OCI-LY1 (cell line): Measurements from ENCODE around the gene PRPS1L1.

Experiments used
- H2AFZ ChIP-seq: fragments of 200-600 bp; sonication (generic), shearing (Covaris generic); 2 replicates; pipeline ENCODE4 v1.6.0; 2014; ENCODE audit warnings: antibody characterized with exemption, mild to moderate bottlenecking, low read length
- H3F3A ChIP-seq: fragments of 200-600 bp; sonication (generic), shearing (Covaris generic); 2 replicates; pipeline ENCODE4 v1.6.0; 2014; ENCODE audit warnings: mild to moderate bottlenecking, antibody characterized with exemption, low read length, moderate library complexity; ENCODE audit not compliant: insufficient read depth
- H3K27ac ChIP-seq: fragments of 200-600 bp; sonication (generic); 2 replicates; pipeline ENCODE4 v1.5.1; 2014; ENCODE audit warnings: low read length, mixed run types, mild to moderate bottlenecking, low read depth; ENCODE audit not compliant: poor library complexity, severe bottlenecking
- H3K27me3 ChIP-seq: fragments of 200-600 bp; sonication (generic); 2 replicates; pipeline ENCODE4 v1.6.0; 2014; ENCODE audit warnings: antibody characterized with exemption, mild to moderate bottlenecking, low read length, moderate library complexity; ENCODE audit not compliant: insufficient read depth
- H3K36me3 ChIP-seq: fragments of 200-600 bp; sonication (generic); 2 replicates; pipeline ENCODE4 v1.6.1; 2014; ENCODE audit warnings: mild to moderate bottlenecking, antibody characterized with exemption, low read length, moderate library complexity, mixed read lengths; ENCODE audit not compliant: insufficient read depth
- H3K4me1 ChIP-seq: fragments of 200-600 bp; sonication (generic); 2 replicates; pipeline ENCODE4 v1.5.1; 2014; ENCODE audit warnings: mild to moderate bottlenecking, low read length, moderate library complexity; ENCODE audit not compliant: insufficient read depth, severe bottlenecking
- H3K4me2 ChIP-seq: fragments of 200-600 bp; sonication (generic), shearing (Covaris generic); 2 replicates; pipeline ENCODE4 v1.6.1; 2014; ENCODE audit warnings: low read length
- H3K4me3 ChIP-seq: fragments of 200-600 bp; sonication (generic); 2 replicates; pipeline ENCODE4 v1.5.1; 2014; ENCODE audit warnings: low read length, low read depth, mild to moderate bottlenecking, mixed read lengths; ENCODE audit not compliant: poor library complexity, severe bottlenecking
- H3K79me2 ChIP-seq: fragments of 200-600 bp; shearing (Covaris generic); 2 replicates; pipeline ENCODE4 v1.6.1; 2016; ENCODE audit warnings: mixed run types, low read length, mixed read lengths; ENCODE audit not compliant: insufficient read depth
- H3K9ac ChIP-seq: fragments of 200-600 bp; sonication (generic), shearing (Covaris generic); 2 replicates; pipeline ENCODE4 v1.6.1; 2014; ENCODE audit warnings: mild to moderate bottlenecking, low read length, mixed read lengths
- H3K9me2 ChIP-seq: fragments of 200-600 bp; sonication (generic), shearing (Covaris generic); 2 replicates; pipeline ENCODE4 v1.6.1; 2014; ENCODE audit warnings: low read depth, mild to moderate bottlenecking, low read length, mixed read lengths
- H3K9me3 ChIP-seq: fragments of 200-600 bp; shearing (Covaris generic); 2 replicates; pipeline ENCODE4 v1.6.1; 2014; ENCODE audit warnings: low read length, mixed read lengths
- H4K20me1 ChIP-seq: fragments of 200-600 bp; sonication (generic), shearing (Covaris generic); 2 replicates; pipeline ENCODE4 v1.6.0; 2016; ENCODE audit warnings: mild to moderate bottlenecking, low read length; ENCODE audit not compliant: insufficient read depth
- EZH2 ChIP-seq: fragments of 200-600 bp; sonication (generic), shearing (Covaris generic); IDR thresholded peaks from 2 replicates; pipeline ENCODE4 v1.8.0; 2017; ENCODE audit warnings: borderline replicate concordance, mixed run types, mild to moderate bottlenecking, antibody characterized with exemption, low read length, moderate library complexity, mixed read lengths
- TF ChIP-seq, protein P1 (sequence below): fragments of 200-600 bp; sonication (generic), shearing (Covaris generic); IDR thresholded peaks from 2 replicates; pipeline ENCODE4 v1.5.1; 2017; ENCODE audit warnings: mild to moderate bottlenecking, antibody characterized with exemption, low read length, moderate library complexity, mixed read lengths

The PRPS1L1 gene

GRCh38 chr7:17998692-17999091 is 29.0 kb downstream of the PRPS1L1 start:
- Histone ChIP-seq H4K20me1 (no peaks in the 10 kb centered on the region), H2AFZ (no peak overlapping the region), H3K36me3 (no peaks in the 10 kb centered on the region), H3K27me3 (no peaks in the 10 kb centered on the region), H3K9me2 (no peaks in the 10 kb centered on the region), H3K4me1 (no peaks in the 10 kb centered on the region), H3K4me2 (no peak overlapping the region), H3K4me3 (no peak overlapping the region), H3K9ac (no peak overlapping the region), H3K79me2 (no peaks in the 10 kb centered on the region), H3K27ac (no peak overlapping the region), H3K9me3 (no peaks in the 10 kb centered on the region), H3F3A (no peaks in the 10 kb centered on the region)
- TF ChIP-seq, protein P1, sequence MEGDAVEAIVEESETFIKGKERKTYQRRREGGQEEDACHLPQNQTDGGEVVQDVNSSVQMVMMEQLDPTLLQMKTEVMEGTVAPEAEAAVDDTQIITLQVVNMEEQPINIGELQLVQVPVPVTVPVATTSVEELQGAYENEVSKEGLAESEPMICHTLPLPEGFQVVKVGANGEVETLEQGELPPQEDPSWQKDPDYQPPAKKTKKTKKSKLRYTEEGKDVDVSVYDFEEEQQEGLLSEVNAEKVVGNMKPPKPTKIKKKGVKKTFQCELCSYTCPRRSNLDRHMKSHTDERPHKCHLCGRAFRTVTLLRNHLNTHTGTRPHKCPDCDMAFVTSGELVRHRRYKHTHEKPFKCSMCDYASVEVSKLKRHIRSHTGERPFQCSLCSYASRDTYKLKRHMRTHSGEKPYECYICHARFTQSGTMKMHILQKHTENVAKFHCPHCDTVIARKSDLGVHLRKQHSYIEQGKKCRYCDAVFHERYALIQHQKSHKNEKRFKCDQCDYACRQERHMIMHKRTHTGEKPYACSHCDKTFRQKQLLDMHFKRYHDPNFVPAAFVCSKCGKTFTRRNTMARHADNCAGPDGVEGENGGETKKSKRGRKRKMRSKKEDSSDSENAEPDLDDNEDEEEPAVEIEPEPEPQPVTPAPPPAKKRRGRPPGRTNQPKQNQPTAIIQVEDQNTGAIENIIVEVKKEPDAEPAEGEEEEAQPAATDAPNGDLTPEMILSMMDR, result no peak
- no peak for TF ChIP-seq EZH2

- Histone ChIP-seq H3K9me2 (no peaks in the 10 kb centered on the region), H3K4me2 (no peak overlapping the region), H4K20me1 (no peaks in the 10 kb centered on the region), H2AFZ (no peak overlapping the region), H3K36me3 (no peaks in the 10 kb centered on the region), H3K27me3 (no peaks in the 10 kb centered on the region), H3K9ac (no peak overlapping the region), H3K4me3 (no peak overlapping the region), H3K79me2 (no peaks in the 10 kb centered on the region), H3K4me1 (no peaks in the 10 kb centered on the region), H3K9me3 (no peaks in the 10 kb centered on the region), H3F3A (no peaks in the 10 kb centered on the region), H3K27ac (no peak overlapping the region)
- no peak for TF ChIP-seq EZH2
- TF ChIP-seq, protein P1, result no peak
Measured at GRCh38 chr7:17996442-17997223, 31.0 kb downstream of the PRPS1L1 start.

- H3F3A ChIP-seq, result no peaks in the 10 kb centered on the region
- no peaks in the 10 kb centered on the region for H3K9me3 ChIP-seq
- no peak overlapping the region for H3K9ac ChIP-seq
- no peaks in the 10 kb centered on the region for H3K79me2 ChIP-seq
- no peaks in the 10 kb centered on the region for H3K27me3 ChIP-seq
- H4K20me1 ChIP-seq, result no peaks in the 10 kb centered on the region
- H2AFZ ChIP-seq, result no peak overlapping the region
- H3K36me3 ChIP-seq, result no peaks in the 10 kb centered on the region
- TF ChIP-seq EZH2, result no peak
- TF ChIP-seq, protein P1, result no peak
- no peak overlapping the region for H3K4me3 ChIP-seq
- no peaks in the 10 kb centered on the region for H3K9me2 ChIP-seq
- H3K4me2 ChIP-seq, result no peak overlapping the region
- H3K4me1 ChIP-seq, result no peaks in the 10 kb centered on the region
- H3K27ac ChIP-seq, result no peak overlapping the region
Measured at GRCh38 chr7:17996040-17996439, 31.6 kb downstream of the PRPS1L1 start.
